IPS-11a (cell line): Measurements from ENCODE around the gene MEPE.

Experiments
- H3K4me3 ChIP-seq: one replicate; pipeline ENCODE4 v1.5.1; 2013; ENCODE audit warnings: low read depth, low read length, control low read depth

Gene MEPE

DNA sequence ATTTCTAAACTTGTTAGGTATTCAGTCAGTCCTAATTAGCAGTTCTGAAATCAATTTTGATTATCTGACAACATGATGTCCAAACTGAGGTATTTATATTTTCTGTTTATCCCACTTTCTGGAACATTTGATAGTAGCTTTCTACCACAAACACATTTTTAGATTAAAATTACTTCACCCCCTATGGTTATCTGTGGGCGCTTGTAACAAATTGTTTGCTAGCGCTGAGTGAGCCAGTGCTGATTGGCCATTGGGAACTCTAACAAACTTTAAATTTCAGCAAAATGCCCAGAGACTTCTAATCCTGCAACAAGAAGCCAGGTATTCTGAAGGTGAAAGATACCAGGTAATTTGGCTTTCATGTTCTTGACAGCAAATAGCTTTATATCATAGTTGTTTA is at the start of gene MEPE:
Gene MEPE (plus strand): TSS at position 301 of the 400 bp plus-strand sequence. CDS start 1,746 bp downstream, outside the sequence.
- H3K4me3 ChIP-seq: no peak within 1 kb of the TSS

- no peak overlapping the region for H3K4me3 ChIP-seq
These were observed 49.0 kb upstream of the MEPE start for GRCh38 chr4:87783781-87784180.

DNA sequence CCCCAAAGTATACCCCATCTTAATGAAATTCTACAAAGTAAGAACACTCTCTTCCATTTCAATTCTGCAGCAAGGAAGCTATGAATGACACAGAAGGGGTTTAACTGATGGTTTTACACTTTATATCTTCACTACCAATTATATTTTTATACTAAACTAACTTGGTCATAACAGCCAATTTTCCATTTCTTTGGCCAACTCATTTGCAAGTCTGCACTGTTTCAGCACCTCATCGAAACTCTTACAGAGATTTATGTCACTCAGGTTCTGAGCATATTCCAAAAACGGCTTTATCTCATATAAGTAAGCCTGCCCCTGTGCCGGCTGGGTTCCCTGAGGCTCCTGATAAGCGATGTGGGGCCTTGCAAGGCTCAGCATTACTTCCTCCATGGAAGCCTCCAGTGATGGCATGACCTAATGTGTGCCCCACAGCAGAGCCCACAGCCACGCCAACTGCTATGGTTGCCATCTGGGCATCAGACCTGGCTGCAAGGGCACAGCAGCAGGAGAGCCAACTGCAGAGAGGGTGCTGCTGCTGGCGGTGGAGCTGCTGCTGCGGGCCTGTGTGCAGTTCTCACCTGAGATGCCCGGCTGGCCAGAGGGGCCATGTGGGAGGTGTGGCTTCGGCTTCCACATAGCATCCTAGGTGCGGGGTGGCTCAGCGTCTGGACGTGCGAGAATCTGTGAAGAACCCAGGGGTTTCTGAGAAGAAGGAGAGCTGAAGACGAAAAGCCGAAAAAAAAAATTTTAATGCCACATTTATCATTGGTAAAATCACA is 46.8 kb upstream of the MEPE start:
- no peak overlapping the region for H3K4me3 ChIP-seq

- H3K4me3 ChIP-seq: no peak within 1 kb of the TSS
These were observed 33.3 kb upstream of the MEPE start, which contains the start of gene IBSP for GRCh38 chr4:87799301-87800113. Gene IBSP (plus strand): TSS chr4:87799554. CDS start chr4:87802362, 2,808 bp downstream.

- no peak overlapping the region for H3K4me3 ChIP-seq
These were observed 29.9 kb upstream of the MEPE start for GRCh38 chr4:87802858-87803257.

DNA sequence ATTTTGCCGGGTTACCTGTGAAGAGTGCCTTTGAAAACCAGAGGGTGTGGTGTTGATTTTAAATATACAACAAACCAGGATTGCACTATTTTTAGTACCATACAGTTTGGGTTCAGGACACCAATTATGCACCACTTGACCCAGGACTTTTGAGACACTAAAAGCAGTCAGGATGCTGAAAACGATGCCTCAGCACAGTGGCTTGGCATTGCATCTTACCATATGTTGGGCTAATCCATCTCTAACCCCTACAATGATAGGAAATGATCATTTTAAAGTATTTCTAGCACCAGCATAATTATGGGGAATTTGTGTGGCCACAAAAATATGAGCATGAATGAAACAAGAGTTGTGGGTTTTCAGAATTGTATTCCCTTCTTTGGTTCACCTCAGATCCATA is 29.3 kb upstream of the MEPE start:
- H3K4me3 ChIP-seq: no peak overlapping the region

- H3K4me3 ChIP-seq: no peak overlapping the region
These were observed 27.9 kb upstream of the MEPE start for GRCh38 chr4:87804871-87805270.

- no peak overlapping the region for H3K4me3 ChIP-seq
These were observed 26.8 kb upstream of the MEPE start for GRCh38 chr4:87805971-87806370.

DNA sequence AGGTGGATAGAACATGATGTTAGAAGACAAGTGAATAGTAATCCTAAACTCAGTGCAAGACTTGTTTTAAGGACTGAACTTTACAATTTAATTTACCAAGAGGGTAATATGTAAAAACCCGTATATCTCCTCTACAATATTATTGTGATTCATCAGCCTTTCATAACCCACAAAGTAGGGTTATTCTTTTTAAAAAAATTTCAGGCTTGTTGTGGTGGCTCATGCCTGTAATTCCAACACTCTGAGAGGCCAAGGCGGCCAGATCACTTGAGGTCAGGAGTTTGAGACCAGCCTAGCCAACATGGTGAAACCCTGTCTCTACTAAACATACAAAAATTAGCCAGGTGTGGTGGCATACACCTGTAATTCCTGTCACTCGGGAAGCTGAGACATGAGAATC is 26.2 kb upstream of the MEPE start:
- H3K4me3 ChIP-seq: no peak overlapping the region

DNA sequence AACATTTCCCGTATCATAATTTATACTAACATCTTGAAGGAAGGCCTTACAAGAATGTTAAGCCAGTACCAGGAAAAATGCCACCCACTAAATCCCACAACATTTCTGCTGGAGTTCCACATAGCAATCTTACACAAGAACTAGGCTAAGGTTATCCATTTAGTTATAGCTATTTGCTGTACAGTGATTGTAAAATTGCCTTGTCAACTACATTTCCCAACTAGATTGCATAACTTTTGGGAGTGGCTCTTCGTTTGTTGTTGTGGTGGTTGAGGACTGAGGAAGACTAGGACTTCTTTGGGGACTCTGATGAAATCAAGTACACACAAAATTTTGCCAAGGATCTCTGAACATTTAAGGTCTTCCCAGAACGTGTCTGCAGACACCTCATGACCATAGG is 25.4 kb upstream of the MEPE start:
- H3K4me3 ChIP-seq: no peak overlapping the region

DNA sequence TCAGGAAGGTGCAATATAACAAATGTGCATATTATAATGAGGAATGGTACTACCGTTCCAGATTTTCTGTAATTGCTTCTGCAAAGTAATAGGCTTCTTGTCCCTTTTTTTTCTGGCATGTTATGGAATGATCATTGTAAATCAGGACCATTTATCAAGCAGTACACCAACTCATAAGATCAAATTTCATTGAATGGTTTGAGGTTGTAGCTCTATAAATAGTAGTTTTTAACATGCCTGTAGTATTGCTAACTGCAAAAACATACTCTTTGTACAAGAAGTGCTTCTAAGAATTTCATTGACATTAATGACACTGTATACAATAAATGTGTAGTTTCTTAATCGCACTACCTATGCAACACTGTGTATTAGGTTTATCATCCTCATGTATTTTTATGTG is 20.8 kb upstream of the MEPE start:
- H3K4me3 ChIP-seq: no peak overlapping the region

- no peak overlapping the region for H3K4me3 ChIP-seq
These were observed 13.4 kb upstream of the MEPE start for GRCh38 chr4:87819281-87819919.

DNA sequence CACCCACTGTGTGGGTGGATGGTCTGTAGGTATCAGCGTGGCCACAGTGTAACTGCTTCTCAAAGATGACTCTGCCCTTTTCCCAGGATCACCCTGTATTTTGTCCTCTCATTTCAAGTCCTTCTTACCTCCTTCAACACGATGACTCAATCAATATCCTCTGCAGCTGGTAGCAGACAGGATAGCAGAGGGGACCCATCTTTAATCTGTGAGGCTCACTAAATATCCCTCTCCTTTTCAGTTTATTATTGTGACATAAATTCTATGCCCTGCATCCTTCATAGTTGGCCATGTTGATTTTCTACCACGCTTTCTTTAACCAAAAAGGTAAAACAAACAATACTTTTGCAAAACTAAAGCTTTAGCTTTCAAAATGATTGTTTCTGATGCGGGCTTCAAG is 9.6 kb upstream of the MEPE start:
- H3K4me3 ChIP-seq: no peak overlapping the region

GRCh38 chr4:87823724-87824123 is 9.0 kb upstream of the MEPE start:
- no peak overlapping the region for H3K4me3 ChIP-seq

DNA sequence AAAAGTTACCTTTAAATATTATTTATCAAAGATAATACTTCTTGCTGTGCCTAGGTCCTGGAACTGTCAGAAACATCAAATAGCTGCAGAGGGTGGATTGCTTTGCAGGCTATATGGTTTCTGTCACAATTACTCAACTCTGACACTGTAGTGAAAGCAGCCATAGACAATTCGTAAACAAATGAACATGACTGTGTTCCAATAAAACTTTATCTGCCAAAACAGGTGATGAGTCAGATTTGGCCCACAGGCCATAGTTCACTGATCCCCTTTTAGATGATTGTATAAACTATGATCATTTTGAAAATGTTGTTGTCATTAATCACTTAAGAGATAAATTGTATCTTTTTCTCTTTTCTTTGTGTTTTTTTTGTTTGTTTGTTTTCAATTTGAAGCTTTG is 8.4 kb upstream of the MEPE start:
- no peak overlapping the region for H3K4me3 ChIP-seq

- H3K4me3 ChIP-seq: no peak overlapping the region
These were observed 1.6 kb downstream of the MEPE start for GRCh38 chr4:87834401-87834800.

DNA sequence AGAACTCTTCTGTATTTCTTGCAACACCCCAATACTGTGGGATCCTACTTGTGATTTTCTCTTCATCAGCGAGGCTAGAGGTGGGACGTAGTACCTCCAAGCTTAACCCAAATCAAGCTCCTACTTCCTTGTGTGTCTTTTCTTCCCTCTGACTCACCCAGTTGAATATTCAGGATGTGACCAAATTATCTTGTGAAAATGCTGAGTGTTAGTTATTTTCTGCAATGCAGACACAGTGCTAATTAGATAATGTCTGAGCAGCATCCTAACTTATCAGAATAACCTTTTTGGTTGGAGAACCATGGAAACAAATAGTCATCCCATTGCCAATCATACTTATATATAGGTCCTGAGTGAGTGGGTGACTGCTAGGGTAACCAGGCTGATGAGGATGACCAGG is 2.4 kb downstream of the MEPE start:
- no peak overlapping the region for H3K4me3 ChIP-seq

DNA sequence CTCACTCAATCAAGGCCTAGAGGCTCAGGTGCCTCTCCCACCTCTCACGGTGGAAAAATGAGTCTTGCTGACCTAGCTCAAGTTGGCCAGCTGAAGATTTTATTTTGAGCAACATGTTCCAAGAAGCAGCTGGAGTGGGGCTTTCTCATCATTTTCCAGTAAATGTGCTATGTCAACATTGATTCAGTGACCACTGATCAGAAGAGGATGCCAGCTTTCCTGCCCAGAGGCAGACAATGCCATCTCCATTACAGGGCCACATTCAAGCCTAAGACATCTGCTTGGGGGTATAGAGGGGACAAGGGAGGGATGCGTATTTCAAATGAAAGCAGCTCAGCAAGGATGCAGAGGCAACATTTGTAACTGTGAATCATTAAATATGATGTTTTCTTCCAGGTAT is 3.0 kb downstream of the MEPE start:
- no peak overlapping the region for H3K4me3 ChIP-seq

GRCh38 chr4:87838205-87838604 is 5.4 kb downstream of the MEPE start:
- H3K4me3 ChIP-seq: no peak overlapping the region

DNA sequence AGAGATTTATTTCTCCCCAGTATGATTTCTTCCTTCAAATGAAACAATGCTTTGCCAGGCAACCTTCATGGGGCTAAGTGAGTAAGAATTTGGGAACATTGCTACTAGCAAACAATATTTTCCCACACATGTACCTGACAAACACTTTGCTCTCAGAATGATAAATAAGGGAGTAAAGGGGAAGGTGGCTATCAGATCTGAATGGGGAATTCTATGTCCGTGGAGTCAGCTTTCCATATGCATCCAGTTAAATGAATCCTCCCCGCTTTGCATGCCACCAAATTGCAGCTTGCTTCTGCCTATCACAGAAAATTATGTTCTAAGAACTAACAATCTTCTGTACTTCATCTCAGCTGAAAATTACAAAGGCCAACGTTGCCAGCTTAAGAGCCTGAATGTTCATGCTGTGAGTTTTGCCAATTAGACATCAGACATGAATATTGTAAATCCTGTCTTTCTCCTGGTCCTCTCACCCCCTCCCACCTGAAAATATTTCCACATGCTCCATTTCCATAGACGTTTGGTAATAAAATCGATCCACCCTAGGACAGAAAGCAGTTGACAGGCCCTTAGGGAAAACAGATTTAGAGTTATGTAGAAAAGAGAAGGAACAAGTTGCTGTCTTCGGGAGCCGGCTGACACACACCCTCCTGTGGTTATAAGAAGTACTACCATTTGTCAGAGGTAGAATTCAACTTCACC is 6.3 kb downstream of the MEPE start:
- no peak overlapping the region for H3K4me3 ChIP-seq

DNA sequence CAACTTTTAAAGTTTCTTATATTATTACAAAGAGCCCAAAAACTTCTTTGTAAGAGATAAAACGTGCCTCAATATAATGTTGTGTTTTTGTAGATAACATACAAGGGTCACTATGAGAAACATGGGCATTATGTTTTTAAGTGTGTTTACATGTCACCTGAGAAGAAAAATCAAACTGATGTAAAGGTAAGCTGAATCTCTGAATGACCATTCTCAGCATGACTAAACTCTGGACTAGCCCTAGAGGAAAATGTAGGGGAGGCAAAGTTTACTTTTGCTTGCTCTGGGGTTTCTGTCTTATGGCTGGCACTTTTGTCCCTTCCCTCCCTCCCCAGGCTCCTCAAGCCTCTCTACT is 6.8 kb downstream of the MEPE start:
- H3K4me3 ChIP-seq: no peak overlapping the region
